ENCODE results near the gene GNAS.
"Not testable (repeated sequence)": the region's sequence is repeated elsewhere in the genome, so short reads cannot be mapped to it uniquely, and the experiment has no call there.

Gene GNAS

GRCh38 chr20:58926802-58927489 is 74.4 kb downstream of the GNAS start:
- DNase-seq (ENCODE audit: low read depth in 2 of 2): no peak

- DNase-seq (ENCODE audit: low read depth in 2 of 2): no peak
These were observed 75.1 kb downstream of the GNAS start for GRCh38 chr20:58927490-58928061.

GRCh38 chr20:58930496-58930895 is 78.0 kb downstream of the GNAS start:
- DNase-seq (ENCODE audit: low read depth in 2 of 2): no peak

GRCh38 chr20:58932170-58932569 is 79.7 kb downstream of the GNAS start:
- no peak for DNase-seq (ENCODE audit: low read depth in 2 of 2)

- no peak for DNase-seq (ENCODE audit: low read depth in 2 of 2)
These were observed 85.6 kb downstream of the GNAS start for GRCh38 chr20:58938078-58938477.

- no peak for DNase-seq (ENCODE audit: low read depth in 2 of 2)
These were observed 86.0 kb downstream of the GNAS start for GRCh38 chr20:58938541-58938940.

- DNase-seq (ENCODE audit: low read depth in 2 of 2): no peak
These were observed 89.0 kb downstream of the GNAS start for GRCh38 chr20:58941471-58941870.

- no peak for DNase-seq (ENCODE audit: low read depth in 2 of 2)
These were observed 90.0 kb downstream of the GNAS start for GRCh38 chr20:58942549-58942948.

GRCh38 chr20:58944610-58945009 is 92.1 kb downstream of the GNAS start:
- DNase-seq (ENCODE audit: low read depth in 2 of 2): no peak

- DNase-seq (ENCODE audit: low read depth in 2 of 2): no peak
These were observed 93.6 kb downstream of the GNAS start for GRCh38 chr20:58945965-58946631.

- DNase-seq (ENCODE audit: low read depth in 2 of 2): not testable (repeated sequence)
These were observed 95.4 kb downstream of the GNAS start for GRCh38 chr20:58947797-58948388.

- no peak for DNase-seq (ENCODE audit: low read depth in 2 of 2)
These were observed 98.1 kb downstream of the GNAS start for GRCh38 chr20:58950603-58951002.

GRCh38 chr20:58953050-58953449 is 100.5 kb downstream of the GNAS start:
- DNase-seq (ENCODE audit: low read depth in 2 of 2): no peak

GRCh38 chr20:58956078-58956477 is 103.6 kb downstream of the GNAS start:
- DNase-seq (ENCODE audit: low read depth in 2 of 2): no peak

- DNase-seq (ENCODE audit: low read depth in 2 of 2): no peak
These were observed 107.1 kb downstream of the GNAS start for GRCh38 chr20:58959652-58960051.
